HepG2 (cell line): ENCODE results near the gene SH3D19. TPM values are rescaled to one million over a fixed set of nuclear protein-coding genes. Genes with fewer than 3 reads are reported as not detected.

Experiments
- ADNP ChIP-seq: sonication (generic); formaldehyde crosslinking; IDR thresholded peaks from 2 replicates; pipeline ENCODE4 v1.4.0; 2020; ENCODE audit warnings: missing genetic modification reagents
- CENPX ChIP-seq: sonication (generic); formaldehyde crosslinking; IDR thresholded peaks from 2 replicates; pipeline ENCODE4 v1.9.0; 2021; ENCODE audit warnings: mild to moderate bottlenecking, missing genetic modification reagents, moderate library complexity
- HMGXB4 ChIP-seq, 2 experiments: sonication (generic) in 1 of 2; formaldehyde crosslinking in 1 of 2; IDR thresholded peaks; 2 replicates each; pipeline versions ENCODE4 v1.4.0 to v1.6.1; 2018 to 2020; ENCODE audit warnings: missing genetic modification reagents in 2 of 2, borderline replicate concordance in 1 of 2, low read depth in 1 of 2, mild to moderate bottlenecking in 1 of 2, missing biosample characterization in 1 of 2
- KDM6A ChIP-seq: IDR thresholded peaks from 2 replicates; pipeline ENCODE4 v1.6.1; 2016; ENCODE audit warnings: low read depth
- SIX4 ChIP-seq: sonication (generic); formaldehyde crosslinking; IDR thresholded peaks from 2 replicates; pipeline ENCODE4 v1.4.0; 2020; ENCODE audit warnings: missing genetic modification reagents
- SOX6 ChIP-seq, 2 experiments: fragments of 450-650 bp in 1 of 2; sonication (generic) in 1 of 2; formaldehyde crosslinking in 1 of 2; IDR thresholded peaks; 2 replicates each; pipeline versions ENCODE4 v1.4.0 to v1.6.1; 2017 to 2020; ENCODE audit warnings: antibody characterized with exemption in 1 of 2, mild to moderate bottlenecking in 1 of 2, missing genetic modification reagents in 1 of 2
- SP5 ChIP-seq: IDR thresholded peaks from 2 replicates; pipeline ENCODE4 v1.6.1; 2016; ENCODE audit warnings: low read depth, borderline replicate concordance
- ZBTB43 ChIP-seq: sonication (generic); formaldehyde crosslinking; conservative IDR thresholded peaks from 2 replicates; pipeline ENCODE4 v1.4.0; 2020; ENCODE audit warnings: missing genetic modification reagents
- ZC3H13 ChIP-seq: sonication (generic); formaldehyde crosslinking; IDR thresholded peaks from 2 replicates; pipeline ENCODE4 v1.8.1; 2023; ENCODE audit warnings: mild to moderate bottlenecking, missing genetic modification reagents, moderate library complexity
- ZNF124 ChIP-seq: sonication (generic); formaldehyde crosslinking; IDR thresholded peaks from 2 replicates; pipeline ENCODE4 v1.4.0; 2020; ENCODE audit warnings: missing genetic modification reagents
- ZNF205 ChIP-seq: IDR thresholded peaks from 2 replicates; pipeline ENCODE4 v1.6.1; 2018; ENCODE audit warnings: missing biosample characterization, missing genetic modification reagents
- ZNF329 ChIP-seq: sonication (generic); formaldehyde crosslinking; IDR thresholded peaks from 2 replicates; pipeline ENCODE4 v1.9.0; 2021; ENCODE audit warnings: low read depth, mild to moderate bottlenecking, missing genetic modification reagents
- ZNF574 ChIP-seq: sonication (generic); formaldehyde crosslinking; IDR thresholded peaks from 2 replicates; pipeline ENCODE4 v1.4.0; 2020; ENCODE audit warnings: missing genetic modification reagents
- ZNF761 ChIP-seq: sonication (generic); formaldehyde crosslinking; conservative IDR thresholded peaks from 2 replicates; pipeline ENCODE4 v1.4.0; 2020; ENCODE audit warnings: mild to moderate bottlenecking, missing genetic modification reagents
- polyA plus RNA-seq, 8 experiments: library from polyadenylated mRNA; depleted of rRNA in 3 of 8; stranded (reverse) in 7 of 8; unstranded in 1 of 8; fragments of >200 nt; fragmentation: Illumina TruSeq in 4 of 8; extraction: Trizol in 4 of 8; gene quantifications; 2 replicates each; pipeline versions ENCODE4 v1.2.1 to v1.2.3, GENCODE V29; 2011 to 2016; ENCODE audit warnings: low read depth in 4 of 8, missing spikeins in 1 of 8, mixed read lengths in 1 of 8; ENCODE audit not compliant: insufficient read depth in 1 of 8
- total RNA-seq, 5 experiments: library from RNA; depleted of rRNA; stranded (reverse); fragments of >200 nt; fragmentation: Illumina TruSeq; extraction: Trizol; gene quantifications; 2 replicates each; pipeline ENCODE4 v1.2.3, GENCODE V29; 2016; ENCODE audit warnings: low read depth in 1 of 5
- TF ChIP-seq, protein P1 (sequence below): IDR thresholded peaks from 2 replicates; pipeline ENCODE4 v1.4.0; 2020; ENCODE audit warnings: mild to moderate bottlenecking, missing genetic modification reagents

Gene SH3D19
- total and polyA plus RNA-seq, 2 of the 13 experiments (the other 11 are each of a cell fraction or from before 2014, with no cell fraction given) = 31.2 to 38.0 TPM

DNA sequence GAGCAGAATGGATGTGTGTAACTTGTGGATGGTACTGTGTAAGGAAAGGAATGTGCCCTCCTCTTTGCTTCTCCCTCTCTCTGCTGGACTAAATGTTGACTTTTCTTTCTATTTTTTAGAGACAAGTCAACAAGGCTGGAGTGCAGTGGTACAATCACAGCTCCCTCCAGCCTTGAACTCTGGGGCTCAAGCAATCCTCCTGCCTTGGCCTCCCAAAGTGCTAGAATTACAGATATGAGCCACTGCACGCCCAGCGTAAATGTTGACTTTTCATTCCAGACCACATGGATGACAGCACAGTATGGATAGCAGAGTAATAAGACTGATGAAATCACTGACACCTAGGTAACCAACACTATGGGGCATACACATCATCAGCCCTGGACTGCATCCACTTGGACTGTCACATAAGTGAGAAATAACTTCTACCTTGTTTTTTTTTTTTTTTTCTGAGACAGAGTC, 231.1 kb downstream of the SH3D19 start (continued):
- TF ChIP-seq SIX4 (CRISPR knock-in tag) = 0 out of 2 replicates have a peak, but pooled peaks have one; percentile 60
- TF ChIP-seq KDM6A (CRISPR knock-in tag) = peak; percentile 34; the same call in 1 of the 2 replicates
- TF ChIP-seq, protein P1, sequence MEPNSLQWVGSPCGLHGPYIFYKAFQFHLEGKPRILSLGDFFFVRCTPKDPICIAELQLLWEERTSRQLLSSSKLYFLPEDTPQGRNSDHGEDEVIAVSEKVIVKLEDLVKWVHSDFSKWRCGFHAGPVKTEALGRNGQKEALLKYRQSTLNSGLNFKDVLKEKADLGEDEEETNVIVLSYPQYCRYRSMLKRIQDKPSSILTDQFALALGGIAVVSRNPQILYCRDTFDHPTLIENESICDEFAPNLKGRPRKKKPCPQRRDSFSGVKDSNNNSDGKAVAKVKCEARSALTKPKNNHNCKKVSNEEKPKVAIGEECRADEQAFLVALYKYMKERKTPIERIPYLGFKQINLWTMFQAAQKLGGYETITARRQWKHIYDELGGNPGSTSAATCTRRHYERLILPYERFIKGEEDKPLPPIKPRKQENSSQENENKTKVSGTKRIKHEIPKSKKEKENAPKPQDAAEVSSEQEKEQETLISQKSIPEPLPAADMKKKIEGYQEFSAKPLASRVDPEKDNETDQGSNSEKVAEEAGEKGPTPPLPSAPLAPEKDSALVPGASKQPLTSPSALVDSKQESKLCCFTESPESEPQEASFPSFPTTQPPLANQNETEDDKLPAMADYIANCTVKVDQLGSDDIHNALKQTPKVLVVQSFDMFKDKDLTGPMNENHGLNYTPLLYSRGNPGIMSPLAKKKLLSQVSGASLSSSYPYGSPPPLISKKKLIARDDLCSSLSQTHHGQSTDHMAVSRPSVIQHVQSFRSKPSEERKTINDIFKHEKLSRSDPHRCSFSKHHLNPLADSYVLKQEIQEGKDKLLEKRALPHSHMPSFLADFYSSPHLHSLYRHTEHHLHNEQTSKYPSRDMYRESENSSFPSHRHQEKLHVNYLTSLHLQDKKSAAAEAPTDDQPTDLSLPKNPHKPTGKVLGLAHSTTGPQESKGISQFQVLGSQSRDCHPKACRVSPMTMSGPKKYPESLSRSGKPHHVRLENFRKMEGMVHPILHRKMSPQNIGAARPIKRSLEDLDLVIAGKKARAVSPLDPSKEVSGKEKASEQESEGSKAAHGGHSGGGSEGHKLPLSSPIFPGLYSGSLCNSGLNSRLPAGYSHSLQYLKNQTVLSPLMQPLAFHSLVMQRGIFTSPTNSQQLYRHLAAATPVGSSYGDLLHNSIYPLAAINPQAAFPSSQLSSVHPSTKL (CRISPR knock-in tag) = peak; percentile 87
- TF ChIP-seq ZNF761 = no peak
- TF ChIP-seq ZNF124 (CRISPR knock-in tag) = 0 out of 2 replicates have a peak, but pooled peaks have one; percentile 46
- peak; percentile 91 for TF ChIP-seq ZNF574 (CRISPR knock-in tag)
- TF ChIP-seq ZNF329 (CRISPR knock-in tag) = 0 out of 2 replicates have a peak, but pooled peaks have one; percentile 51
- TF ChIP-seq ZC3H13 (CRISPR knock-in tag) = no peak
- no peak for TF ChIP-seq CENPX
- peak; percentile 46; the same call in 1 of the 2 replicates for TF ChIP-seq SP5 (CRISPR knock-in tag)
- peak; percentile 82 for TF ChIP-seq ZBTB43
- TF ChIP-seq ADNP = peak; percentile 97
- no peak for TF ChIP-seq SOX6 (IDR thresholded peaks at IDR 0.05)
- TF ChIP-seq SOX6 (CRISPR knock-in tag; IDR thresholded peaks at IDR 0.05) = peak; percentile 81; the same call in 1 of the 2 replicates
- 0 out of 4 replicates have a peak, but pooled peaks of 1 of the 2 experiments have one; percentile 35 for TF ChIP-seq HMGXB4 (CRISPR knock-in tag; IDR thresholded peaks at IDR 0.05; ENCODE audit: borderline replicate concordance in 1 of 2, low read depth in 1 of 2)
- 0 out of 2 replicates have a peak, but pooled peaks have one; percentile 29 for TF ChIP-seq ZNF205
